HTR-8/SVneo (cell line): ENCODE data around the gene PPP6C.
"Not testable (repeated sequence)": the region's sequence is repeated elsewhere in the genome, so short reads cannot be mapped to it uniquely, and the experiment has no call there.

Experiments used
- DNase-seq: peaks from one replicate; pipeline ENCODE4 v3.0.0; 2011; ENCODE audit warnings: low spot score, mixed read lengths; ENCODE audit not compliant: insufficient read length
- FAIRE-seq: peaks from 2 replicates; lab custom pipeline; 2011; peaks lifted over from hg19 to GRCh38; lab: Jason Lieb, UNC

The PPP6C gene

DNA sequence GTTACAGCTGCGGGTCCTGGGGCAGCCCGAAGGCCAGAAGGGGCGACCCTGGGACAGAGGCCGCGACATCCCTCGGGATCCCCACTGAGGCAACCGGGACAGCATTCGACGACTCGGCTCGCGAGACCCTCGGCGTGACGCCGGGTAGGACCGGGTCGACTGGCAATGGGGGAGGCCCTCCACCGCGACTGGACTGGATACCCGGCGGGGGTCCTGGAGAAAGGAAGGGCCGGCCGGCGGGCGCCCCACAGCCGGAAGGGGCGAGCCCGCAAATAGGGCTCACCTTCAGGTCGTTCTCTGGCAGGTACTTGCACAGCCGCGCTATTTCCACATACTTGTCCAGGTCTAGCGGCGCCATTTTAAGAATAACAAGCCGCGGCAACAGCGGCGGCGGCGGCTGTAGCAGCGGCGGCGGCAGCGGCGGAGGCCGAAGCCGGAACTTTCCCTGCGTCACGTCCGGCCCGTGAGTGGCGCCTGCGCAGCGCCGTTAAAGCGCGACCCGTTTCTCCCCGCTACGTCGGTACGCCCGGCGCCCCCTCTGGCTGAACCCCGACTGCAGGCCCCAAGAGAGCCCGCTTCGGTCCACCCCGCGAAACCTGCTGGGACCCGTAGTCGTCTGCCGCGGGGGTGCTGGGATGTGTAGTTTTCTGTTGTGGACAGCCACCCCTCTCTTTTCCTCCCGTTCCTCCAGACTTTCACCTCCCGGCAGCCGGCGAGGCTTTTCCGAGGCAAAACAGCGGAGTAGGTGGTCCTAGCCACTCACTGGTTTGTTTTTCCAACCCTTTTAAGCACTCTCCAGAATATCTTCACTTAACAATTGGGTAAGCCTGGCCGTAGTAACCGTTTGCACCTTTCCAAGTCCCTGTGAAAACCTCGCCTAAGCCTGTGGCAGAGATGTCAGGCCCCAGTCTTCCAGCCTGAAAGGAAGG lies at the start of gene PPP6C:
Gene PPP6C (minus strand): TSS at position 443 of the 929 bp plus-strand sequence. CDS start 85 bp downstream, at position 358.
- no peak for FAIRE-seq
- peak; percentile 95 for DNase-seq

DNA sequence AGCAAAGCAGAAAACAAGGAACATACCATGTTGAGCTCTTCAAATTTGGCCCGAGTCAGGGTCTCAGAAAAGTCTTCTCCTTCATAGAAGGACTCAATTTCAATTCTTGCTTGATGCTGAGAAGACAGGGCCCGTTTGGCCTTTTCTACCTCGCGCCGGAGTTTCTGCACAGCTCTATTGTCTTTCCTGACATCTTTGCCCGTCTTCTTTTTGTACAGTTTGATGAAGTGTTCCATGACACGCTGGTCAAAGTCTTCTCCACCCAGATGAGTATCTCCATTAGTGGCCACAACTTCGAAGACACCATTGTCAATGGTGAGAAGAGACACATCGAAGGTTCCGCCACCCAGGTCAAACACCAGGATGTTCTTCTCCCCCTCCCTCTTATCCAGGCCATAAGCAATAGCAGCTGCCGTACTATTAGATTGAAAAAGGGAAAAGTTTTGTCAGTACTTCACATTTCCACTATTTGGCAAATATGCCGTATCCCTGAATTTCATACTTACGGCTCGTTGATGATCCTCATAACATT lies 49.4 kb upstream of the PPP6C start:
- FAIRE-seq: no peak

DNA sequence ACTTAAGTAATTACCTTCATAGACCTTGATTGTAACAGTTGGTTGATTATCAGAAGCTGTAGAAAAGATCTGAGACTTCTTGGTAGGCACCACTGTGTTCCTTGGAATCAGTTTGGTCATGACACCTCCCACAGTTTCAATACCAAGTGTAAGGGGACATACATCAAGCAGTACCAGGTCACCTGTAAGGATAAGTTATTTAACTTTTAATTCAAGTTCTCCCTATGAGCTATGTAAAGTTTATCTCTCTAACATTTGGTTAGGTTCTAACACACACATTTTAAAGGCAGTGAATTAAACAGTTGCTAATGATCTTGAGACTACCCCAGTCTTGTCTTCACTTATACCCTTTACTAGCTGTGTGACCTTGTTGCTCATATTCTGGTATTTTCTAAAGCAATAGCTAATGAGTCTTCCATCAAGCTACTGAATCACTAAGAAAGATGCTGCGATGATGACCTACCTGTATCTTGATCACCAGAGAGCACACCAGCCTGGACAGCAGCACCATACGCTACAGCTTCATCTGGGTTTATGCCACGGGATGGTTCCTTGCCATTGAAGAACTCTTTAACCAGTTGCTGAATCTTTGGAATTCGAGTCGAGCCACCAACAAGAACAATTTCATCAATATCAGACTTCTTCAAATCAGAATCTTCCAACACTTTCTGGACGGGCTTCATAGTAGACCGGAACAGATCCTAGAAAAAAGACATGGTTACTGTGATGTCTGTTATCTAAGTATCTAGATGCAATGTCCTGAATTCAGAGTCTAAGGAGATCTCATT lies 48.7 kb upstream of the PPP6C start:
- DNase-seq: no peak
- FAIRE-seq: no peak

More for the DNA sequence above, 49.4 kb upstream of the PPP6C start:
- DNase-seq: no peak

DNA sequence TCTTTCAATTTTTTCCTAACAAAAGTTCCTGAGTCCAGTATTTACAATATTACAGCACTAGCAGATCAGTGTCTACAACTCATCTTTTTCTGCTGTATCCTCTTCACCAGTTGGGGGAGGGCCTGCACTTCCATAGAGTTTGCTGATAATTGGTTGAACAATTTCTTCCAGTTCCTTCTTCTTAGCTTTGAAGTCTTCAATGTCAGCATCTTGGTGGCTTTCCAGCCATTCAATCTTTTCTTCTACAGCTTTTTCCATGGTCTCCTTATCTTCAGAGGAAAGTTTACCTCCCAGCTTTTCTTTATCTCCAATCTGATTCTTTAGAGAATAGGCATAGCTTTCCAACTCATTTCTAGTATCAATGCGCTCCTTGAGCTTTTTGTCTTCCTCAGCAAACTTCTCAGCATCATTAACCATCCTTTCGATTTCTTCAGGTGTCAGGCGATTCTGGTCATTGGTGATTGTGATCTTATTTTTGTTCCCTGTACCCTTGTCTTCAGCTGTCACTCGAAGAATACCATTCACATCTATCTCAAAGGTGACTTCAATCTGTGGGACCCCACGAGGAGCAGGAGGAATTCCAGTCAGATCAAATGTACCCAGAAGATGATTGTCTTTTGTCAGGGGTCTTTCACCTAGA lies 47.0 kb upstream of the PPP6C start:
- not testable (repeated sequence) for DNase-seq, FAIRE-seq

DNA sequence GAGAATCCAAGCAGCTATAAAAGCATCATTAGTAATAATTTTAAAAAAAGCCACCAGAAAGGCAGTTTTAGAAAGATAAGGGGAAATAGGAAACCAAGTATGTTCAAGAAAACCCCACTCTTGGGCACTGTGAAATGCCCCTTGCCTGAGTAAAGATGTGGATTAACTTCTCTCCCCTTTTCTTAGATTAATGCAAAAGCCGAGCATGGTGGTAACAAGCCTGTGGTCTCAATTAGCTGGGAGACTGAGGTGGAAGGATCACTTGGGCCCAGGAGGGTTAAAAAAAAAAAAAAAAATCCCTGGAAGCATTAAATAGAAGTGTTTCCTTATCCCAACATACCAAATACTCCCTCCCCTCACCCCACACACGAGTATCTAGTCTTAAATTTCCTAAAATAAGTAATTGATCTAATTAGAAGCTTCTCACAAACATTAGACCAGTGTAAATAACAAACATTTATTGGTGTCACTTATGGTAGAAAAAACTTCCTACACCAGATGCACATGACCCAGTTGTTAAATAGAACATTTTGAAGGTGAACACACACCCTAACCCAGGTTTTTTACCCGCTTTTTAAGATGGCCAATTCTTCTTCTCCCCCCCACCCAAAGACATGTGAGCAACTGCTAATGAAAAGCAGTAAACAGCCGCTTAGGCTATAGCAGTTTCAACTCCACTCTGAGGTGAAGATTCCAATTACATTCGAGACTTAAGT lies 46.4 kb upstream of the PPP6C start:
- FAIRE-seq: no peak
- no peak for DNase-seq

DNA sequence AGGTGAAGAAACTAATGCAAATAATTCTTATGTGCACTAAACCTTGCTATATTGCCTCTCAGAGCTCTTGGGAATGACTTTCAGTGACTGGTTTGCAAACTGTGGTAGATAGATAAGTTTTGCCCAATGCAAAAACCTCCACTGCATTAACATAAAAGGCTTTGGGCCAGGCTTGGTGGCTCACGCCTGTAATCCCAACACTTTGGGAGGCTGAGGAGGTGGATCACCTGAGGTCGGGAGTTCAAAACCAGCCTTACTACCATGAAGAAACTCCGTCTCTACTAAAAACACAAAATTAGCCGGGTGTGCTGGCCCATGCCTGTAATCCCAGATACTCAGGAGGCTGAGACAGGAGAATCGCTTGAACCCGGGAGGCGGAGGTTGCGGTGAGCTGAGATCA lies 44.5 kb upstream of the PPP6C start:
- FAIRE-seq, DNase-seq: not testable (repeated sequence)

DNA sequence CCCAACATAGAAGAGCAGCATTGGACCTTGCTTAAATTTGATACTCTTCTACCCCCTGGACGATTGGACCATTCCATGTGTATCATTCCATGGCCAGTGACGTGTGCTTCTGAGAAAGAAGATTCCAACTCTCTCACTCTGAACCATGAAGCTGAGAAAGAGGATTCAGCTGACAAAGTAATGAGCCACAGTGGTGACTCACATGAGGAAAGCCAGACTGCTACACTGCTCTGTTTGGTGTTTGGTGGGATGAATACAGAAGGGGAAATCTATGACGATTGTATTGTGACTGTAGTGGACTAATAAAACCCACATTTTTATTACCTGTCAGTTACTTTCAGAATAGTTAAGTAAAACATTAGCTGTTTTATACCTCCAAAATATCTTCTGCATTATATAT lies 44.1 kb upstream of the PPP6C start:
- FAIRE-seq: peak; percentile 36
- peak; percentile 45 for DNase-seq

DNA sequence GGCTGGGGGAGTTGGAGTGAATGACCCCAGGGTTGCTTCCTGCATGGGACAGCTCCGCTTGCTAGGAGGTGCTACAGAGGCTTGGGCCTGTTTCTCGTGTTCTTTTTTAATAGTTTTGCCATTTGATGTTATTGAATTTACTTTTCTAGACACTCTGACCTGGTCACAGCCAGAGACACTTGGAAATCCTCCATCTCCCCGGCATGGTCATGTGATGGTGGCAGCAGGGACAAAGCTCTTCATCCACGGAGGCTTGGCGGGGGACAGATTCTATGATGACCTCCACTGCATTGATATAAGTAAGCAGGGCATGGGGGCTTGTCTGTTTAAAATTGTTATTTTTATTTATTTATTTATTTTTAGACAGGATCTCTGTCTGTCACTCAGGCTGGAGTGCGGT lies 38.2 kb upstream of the PPP6C start:
- no peak for DNase-seq
- no peak for FAIRE-seq

DNA sequence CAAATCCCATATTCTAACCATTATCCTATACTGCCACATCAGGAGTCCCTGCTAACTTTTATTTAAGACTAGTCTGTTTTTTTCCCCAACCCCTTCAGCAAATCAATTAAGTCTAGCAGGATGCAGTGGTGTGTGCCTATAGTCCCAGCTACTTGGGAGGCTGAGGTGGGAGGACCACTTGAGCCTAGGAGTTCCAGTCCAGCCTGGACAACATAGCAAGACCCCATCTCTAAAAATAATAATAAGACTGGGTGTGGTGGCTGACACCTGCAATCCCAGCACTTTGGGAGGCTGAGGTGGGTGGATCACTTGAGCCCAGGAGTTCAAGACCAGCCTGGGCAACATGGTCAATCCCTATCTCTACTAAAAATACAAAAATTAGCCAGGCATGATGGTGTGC lies 35.3 kb upstream of the PPP6C start:
- FAIRE-seq, DNase-seq: not testable (repeated sequence)

DNA sequence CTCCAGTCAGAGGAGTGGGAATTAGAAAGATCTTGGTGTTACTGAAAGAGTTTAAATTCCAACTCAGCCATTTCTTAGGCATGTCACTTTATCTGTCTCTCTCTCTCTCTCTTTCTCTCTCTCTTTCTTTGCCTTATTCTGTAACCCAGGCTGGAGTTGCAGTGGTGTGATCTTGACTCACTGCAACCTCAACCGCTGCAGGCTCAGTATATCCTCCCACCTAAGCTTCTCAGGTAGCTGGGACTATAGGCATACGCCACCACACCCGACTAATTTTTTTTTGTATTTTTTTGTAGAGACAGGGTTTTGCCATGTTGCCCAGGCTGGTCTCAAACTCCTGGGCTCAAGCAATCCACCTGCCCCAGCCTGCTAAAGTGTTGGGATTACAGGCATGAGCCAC lies 29.0 kb upstream of the PPP6C start:
- DNase-seq: no peak
- no peak for FAIRE-seq

DNA sequence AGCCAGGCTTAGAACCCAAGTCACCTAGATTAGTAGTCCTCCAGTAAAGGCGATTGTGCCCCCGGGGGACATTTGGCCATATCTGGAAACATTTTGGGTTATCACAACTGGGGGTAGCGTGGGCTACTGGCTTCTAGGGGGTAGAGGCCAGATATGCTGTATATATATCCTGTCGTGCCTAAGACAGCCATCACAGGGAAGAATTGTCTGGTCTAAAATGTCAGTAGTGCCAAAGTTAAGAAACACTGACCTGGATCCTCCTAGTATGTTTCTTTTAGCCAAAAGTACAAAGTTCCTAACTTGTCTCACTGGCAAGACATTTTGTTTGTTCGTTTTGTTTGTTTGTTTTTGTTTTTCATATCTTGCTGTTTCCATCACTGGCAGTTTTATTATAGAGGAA lies 24.6 kb upstream of the PPP6C start:
- FAIRE-seq (no peak), DNase-seq (no peak)

DNA sequence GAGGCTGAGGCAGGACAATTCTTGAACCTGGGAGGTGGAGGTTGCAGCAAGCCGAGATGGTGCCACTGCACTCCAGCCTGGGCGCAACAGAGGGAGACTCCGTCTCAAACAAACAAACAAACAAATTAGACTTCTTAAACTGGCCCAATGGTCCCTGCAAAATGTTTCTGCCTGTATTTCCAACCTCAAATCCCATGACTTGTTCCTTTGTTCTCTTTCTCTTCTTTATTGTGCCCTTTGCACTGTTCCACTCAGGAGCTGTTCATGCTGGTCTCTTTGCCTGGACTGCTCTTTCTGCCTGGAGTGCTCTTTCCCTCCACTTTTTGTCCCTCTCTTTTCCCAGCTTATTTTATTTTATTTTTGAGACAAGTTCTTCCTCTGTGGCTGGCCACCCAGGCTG lies 14.9 kb upstream of the PPP6C start:
- FAIRE-seq: no peak

DNA sequence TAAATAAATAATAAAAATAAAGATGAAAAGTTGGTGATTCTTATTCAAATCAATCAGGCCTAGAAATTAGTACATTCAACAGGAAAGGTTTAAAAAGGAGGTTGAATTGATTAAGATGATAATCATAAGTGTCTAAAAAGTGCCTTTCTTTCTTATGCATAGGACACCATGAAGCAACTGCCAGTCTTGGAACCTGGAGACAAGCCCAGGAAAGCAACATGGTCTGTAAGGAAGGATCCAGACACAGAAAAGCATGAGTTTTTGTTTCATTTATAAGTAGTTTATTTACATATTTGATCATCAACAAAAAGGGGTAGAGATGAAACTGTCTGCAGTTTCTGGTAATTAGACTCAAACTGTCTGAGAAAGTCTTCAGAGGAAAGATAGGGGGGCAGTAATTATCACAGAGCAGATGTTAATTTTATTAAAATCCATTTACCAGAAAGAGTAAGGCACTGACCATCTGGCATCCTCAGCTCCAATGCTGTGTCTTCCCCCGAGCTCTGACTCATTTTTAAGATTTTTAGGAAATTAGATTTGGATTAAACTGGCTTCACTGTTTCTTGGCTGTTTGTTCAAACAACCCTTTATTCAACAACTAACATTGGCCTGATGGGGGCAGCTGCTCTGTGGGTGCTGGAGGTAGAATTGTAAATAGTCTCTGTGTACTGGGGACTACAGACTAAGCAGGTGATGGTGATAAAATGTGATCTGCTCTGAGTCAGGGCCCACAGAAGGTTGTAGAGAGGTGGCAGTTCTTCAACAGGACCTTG lies 13.4 kb upstream of the PPP6C start:
- DNase-seq: no peak

More for the DNA sequence above, 14.9 kb upstream of the PPP6C start:
- DNase-seq: no peak

DNA sequence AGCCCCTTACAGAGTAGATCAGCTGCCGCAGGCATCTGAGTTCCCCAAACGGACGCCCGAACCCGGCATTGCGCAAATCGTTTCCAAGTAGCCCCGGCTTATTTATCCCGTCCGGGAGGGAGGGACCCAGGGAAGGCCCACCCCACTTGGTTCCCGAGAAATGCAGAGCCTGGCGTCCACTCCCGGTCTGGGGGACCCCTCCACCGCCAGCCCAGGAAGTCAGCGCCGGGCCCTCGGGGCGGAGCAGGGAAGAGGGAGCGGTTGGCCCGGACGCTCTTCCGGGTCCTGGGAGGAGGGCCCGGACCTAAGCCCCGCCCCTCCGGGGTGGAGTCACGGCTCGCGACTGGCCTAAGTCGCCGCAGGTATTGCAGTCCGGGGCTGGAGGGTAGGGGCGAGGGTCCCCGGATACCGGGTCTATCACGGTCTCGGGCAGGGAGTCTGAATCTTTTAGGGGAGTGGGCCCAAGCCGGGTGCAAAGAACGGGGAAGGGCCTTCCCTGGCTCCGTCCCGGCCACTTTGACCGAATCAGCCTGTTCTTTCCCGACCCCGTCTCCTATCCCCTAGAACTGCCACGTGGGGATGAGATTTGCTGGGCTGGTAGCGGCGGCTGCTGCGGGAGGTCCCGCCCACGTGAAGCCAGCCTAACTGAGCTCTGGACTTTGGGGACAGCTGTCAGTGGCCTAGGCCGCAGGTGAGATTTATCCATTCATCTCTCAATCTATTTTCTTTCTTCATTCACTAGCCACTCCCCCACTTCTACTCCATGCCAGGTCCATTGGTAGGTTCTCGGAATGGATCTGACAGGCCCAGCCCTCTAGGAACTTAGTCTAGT lies 10.8 kb upstream of the PPP6C start, which contains the start of gene RABEPK:
Gene RABEPK (plus strand): TSS at position 327 of the 832 bp plus-strand sequence. CDS start 2,472 bp downstream, outside the sequence.
- DNase-seq (peak; percentile 92), FAIRE-seq (no peak)

More for the DNA sequence above, 13.4 kb upstream of the PPP6C start:
- no peak for FAIRE-seq

DNA sequence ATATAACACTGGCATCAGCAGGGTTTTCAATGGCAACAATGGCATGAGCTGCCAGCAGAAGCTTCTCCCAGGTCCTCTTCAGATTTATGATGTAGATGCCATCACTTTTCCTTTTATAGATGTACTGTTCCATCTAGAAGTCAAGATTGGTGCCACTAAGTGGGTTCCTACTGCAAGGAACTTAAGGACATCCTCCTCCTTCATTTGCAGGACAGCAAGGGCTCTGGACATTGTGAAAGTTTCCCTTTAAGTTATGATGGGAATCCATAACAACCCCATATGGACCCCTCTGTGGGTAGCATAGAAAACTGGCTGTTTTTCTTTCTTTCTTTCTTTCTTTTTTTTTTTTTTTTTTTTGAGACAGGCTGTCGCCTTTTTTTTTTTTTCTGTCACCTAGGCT lies 6.0 kb upstream of the PPP6C start:
- not testable (repeated sequence) for FAIRE-seq, DNase-seq

DNA sequence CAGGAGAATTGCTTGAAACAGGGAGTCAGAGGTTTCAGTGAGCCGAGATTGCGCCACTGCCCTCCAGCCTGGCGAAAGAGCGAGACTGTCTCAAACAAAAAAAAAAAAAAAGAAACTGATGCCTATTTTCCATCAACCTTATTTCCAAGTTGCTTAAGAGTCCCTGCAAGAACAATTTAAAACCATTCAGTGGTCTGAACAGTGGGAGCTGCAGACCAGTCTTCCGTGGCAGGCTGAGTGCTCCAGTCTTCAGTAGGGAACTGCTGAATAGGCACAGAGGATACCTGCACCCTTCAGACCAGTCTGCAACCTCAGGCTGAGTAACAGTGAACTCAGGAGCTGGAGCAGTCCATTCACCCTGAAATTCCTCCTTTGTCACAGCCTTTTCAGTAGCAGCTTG lies 4.9 kb upstream of the PPP6C start:
- not testable (repeated sequence) for FAIRE-seq, DNase-seq

DNA sequence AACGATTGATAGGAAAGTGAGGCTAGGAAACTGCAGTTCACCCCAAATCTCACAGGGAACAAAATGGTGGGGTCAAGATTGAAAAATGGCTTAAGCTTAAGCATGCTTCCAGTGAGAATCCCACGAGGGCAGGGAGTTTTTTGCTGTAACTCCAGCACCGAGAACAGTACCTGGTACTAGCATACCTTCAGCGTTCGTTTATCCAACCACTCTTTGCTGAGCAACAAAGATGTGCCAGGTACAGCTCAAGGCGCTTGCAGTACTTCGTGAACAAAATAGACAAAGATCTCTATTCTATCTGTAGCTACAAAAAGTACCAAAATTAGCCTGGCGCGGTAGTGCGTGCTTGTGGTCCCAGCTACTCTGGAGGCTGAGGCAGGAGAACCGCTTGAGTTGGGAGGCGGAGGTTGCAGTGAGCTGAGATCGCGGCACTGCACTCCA lies 778 bp upstream of the PPP6C start:
- FAIRE-seq (no peak), DNase-seq (no peak)

DNA sequence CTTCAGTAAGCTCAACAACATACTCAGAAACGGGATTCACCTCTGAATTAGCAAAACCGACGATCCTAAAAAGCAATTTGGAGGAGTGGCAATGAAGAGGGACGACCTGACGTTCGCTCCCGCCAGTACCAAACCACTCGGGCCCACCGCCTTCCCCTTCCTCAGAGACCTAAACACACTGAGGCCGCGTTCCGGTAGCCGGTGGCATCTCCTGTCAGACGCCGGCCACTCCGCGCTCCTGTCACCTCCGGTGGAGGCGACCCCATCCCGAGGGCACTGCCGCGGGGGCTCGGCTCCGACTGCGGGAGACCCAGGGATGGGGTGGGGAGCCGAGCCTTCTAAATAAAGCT lies 617 bp downstream of the PPP6C start:
- FAIRE-seq (no peak), DNase-seq (no peak)
